Ishikawa (cell line): Measurements from ENCODE around the gene PARP16.

Experiments
- CEBPB ChIP-seq: IDR thresholded peaks from 2 replicates; pipeline ENCODE4 v1.6.1; 2012
- CREB1 ChIP-seq: IDR thresholded peaks from 2 replicates; pipeline ENCODE4 v1.6.1; 2012; ENCODE audit warnings: low read depth
- EGR1 ChIP-seq: IDR thresholded peaks from 2 replicates; pipeline ENCODE4 v1.6.1; 2012
- EP300 ChIP-seq: IDR thresholded peaks from 2 replicates; pipeline ENCODE4 v1.6.1; 2012; ENCODE audit warnings: borderline replicate concordance
- FOXM1 ChIP-seq: IDR thresholded peaks from 2 replicates; pipeline ENCODE4 v1.6.1; 2012; ENCODE audit warnings: low read depth, borderline replicate concordance
- NFIC ChIP-seq: IDR thresholded peaks from 2 replicates; pipeline ENCODE4 v1.6.1; 2012
- RAD21 ChIP-seq: IDR thresholded peaks from 2 replicates; pipeline ENCODE4 v1.6.1; 2012; ENCODE audit warnings: low read depth
- TAF1 ChIP-seq: IDR thresholded peaks from 2 replicates; pipeline ENCODE4 v1.6.1; 2012; ENCODE audit warnings: low read depth, mild to moderate bottlenecking
- TCF12 ChIP-seq: IDR thresholded peaks from 2 replicates; pipeline ENCODE4 v1.6.1; 2012; ENCODE audit warnings: low read depth
- TEAD4 ChIP-seq: IDR thresholded peaks from 2 replicates; pipeline ENCODE4 v1.6.1; 2012
- YY1 ChIP-seq: IDR thresholded peaks from 2 replicates; pipeline ENCODE4 v1.6.1; 2012; ENCODE audit warnings: low read depth
- ZBTB7A ChIP-seq: IDR thresholded peaks from 2 replicates; pipeline ENCODE4 v1.6.1; 2012; ENCODE audit warnings: low read depth
- TF ChIP-seq, protein P1 (sequence below): IDR thresholded peaks from 2 replicates; pipeline ENCODE4 v1.6.1; 2012
- TF ChIP-seq, protein P2 (sequence below): IDR thresholded peaks from 2 replicates; pipeline ENCODE4 v1.6.1; 2012; ENCODE audit warnings: low read depth, mild to moderate bottlenecking
- TF ChIP-seq, protein P3 (sequence below): IDR thresholded peaks from 2 replicates; pipeline ENCODE4 v1.6.1; 2012

The PARP16 gene, protein sequence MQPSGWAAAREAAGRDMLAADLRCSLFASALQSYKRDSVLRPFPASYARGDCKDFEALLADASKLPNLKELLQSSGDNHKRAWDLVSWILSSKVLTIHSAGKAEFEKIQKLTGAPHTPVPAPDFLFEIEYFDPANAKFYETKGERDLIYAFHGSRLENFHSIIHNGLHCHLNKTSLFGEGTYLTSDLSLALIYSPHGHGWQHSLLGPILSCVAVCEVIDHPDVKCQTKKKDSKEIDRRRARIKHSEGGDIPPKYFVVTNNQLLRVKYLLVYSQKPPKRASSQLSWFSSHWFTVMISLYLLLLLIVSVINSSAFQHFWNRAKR

DNA sequence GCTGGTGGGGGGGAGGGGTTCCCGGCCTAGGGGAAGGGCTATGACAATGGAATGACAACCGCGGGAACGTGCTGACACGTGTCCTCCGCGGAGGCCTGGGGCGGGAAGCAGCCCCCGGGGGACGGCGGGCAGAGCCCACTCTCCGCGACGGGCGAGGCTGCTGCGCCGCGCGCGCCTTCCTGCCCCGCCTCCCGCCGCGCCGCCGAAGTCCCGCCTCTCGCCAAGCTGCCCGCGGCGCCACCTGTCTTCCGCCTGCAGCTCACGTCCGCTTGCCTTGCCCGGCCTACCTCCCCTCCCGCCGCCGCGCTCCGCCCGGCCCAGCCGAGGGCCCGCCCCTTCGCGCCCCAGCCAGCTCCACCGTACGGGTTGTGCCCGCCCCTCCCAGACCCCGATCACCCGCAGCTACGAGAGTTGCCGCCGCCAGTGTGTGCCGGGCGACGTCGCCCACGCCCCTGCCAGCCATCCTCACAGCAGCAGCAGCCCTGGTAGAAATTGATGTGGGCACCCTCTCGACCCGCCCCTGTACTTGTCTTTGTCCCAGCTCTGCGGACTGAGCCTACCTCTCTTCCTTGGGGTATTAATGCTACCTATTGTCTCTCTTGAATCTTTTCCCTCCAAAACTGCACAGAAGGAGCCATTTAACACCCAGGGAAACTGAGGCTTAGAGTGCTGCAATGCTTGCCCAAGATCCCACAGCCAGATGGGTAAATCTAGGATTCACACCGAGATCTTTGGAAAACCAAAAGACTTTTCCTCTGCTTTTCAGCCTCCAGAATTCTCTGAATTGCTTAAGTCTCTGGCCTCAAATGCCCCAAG lies at the start of gene PARP16:
Gene PARP16 (minus strand): TSS at position 180 of the 816 bp plus-strand sequence. CDS start 457 bp downstream, outside the sequence.
- no peak for TF ChIP-seq TAF1
- TF ChIP-seq, protein P1, sequence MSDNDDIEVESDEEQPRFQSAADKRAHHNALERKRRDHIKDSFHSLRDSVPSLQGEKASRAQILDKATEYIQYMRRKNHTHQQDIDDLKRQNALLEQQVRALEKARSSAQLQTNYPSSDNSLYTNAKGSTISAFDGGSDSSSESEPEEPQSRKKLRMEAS: peak; percentile 49; the same call in 1 of the 2 replicates

DNA sequence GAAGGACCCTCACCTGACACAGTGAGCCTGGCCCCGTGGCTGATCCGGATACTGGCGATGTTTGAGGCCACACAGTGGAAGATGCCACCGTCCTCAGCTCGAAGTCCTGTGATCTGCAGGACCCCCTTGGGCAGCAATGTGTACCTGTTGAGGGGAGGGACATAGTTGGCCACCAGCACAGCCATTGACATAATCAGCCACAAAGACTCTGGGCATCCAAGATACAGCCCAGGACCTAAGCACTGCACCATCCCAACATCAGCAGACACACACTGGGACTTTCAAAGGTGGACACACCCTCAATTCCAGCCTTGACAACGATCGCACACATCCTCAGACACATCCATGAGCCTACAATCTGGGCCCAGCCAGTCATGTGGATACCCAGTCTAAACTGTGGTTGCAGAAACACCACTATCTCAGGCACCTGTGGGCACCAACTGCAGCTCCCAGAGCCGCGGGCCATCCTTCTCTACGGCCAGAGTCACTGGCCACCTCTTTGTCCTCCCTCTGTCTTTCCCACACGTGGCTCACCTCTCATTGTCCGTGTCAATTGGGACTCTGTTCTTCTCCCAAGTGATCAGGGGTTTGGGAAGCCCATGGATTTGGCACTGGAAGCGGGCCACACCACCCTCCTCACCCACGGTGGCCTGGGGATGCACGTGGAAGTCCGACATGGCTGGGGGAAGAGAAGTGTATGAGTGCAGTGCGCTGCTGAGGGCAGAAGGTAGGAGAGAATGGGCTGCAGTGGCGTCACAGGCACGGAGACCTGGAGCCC lies 48.8 kb upstream of the PARP16 start:
- TF ChIP-seq RAD21 (no peak), ZBTB7A (no peak), CREB1 (no peak), TAF1 (no peak), TCF12 (no peak)
- TF ChIP-seq, protein P1: no peak
- TF ChIP-seq, protein P2, sequence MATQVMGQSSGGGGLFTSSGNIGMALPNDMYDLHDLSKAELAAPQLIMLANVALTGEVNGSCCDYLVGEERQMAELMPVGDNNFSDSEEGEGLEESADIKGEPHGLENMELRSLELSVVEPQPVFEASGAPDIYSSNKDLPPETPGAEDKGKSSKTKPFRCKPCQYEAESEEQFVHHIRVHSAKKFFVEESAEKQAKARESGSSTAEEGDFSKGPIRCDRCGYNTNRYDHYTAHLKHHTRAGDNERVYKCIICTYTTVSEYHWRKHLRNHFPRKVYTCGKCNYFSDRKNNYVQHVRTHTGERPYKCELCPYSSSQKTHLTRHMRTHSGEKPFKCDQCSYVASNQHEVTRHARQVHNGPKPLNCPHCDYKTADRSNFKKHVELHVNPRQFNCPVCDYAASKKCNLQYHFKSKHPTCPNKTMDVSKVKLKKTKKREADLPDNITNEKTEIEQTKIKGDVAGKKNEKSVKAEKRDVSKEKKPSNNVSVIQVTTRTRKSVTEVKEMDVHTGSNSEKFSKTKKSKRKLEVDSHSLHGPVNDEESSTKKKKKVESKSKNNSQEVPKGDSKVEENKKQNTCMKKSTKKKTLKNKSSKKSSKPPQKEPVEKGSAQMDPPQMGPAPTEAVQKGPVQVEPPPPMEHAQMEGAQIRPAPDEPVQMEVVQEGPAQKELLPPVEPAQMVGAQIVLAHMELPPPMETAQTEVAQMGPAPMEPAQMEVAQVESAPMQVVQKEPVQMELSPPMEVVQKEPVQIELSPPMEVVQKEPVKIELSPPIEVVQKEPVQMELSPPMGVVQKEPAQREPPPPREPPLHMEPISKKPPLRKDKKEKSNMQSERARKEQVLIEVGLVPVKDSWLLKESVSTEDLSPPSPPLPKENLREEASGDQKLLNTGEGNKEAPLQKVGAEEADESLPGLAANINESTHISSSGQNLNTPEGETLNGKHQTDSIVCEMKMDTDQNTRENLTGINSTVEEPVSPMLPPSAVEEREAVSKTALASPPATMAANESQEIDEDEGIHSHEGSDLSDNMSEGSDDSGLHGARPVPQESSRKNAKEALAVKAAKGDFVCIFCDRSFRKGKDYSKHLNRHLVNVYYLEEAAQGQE: no peak
- TF ChIP-seq, protein P3, sequence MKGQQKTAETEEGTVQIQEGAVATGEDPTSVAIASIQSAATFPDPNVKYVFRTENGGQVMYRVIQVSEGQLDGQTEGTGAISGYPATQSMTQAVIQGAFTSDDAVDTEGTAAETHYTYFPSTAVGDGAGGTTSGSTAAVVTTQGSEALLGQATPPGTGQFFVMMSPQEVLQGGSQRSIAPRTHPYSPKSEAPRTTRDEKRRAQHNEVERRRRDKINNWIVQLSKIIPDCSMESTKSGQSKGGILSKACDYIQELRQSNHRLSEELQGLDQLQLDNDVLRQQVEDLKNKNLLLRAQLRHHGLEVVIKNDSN: no peak

DNA sequence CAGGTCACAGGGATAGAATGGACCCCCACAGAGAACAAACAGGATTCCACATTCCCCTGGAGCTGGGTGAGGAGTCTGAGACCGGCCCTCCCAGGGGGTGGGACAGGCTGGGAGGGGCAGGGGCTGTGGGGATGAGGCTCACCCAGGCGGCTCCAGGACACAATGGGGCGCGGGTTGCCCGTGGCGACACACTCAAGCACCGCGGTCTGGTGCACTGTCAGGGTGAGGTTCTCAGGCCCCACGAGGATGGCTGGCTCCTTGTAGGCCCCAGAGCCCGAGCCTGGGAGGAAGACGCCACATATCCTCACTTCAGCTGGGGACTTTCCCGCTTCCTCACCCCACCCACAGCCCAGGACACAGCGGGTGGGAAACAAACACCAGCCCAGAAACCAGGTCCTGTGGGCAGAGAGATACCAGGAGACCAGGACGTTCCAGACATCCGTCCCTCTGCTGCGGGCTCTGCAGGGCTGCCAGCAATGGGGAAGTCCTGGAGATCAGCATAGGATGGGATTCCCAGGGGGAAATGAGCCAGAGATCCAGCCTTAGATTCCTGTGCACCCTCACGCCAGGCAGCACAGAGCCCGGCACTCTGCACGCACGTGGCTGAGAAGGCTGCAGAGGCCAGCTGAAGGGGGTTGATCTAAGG lies 48.0 kb upstream of the PARP16 start:
- TF ChIP-seq EP300: no peak
- TF ChIP-seq TCF12: no peak
- TF ChIP-seq CEBPB: no peak
- no peak for TF ChIP-seq CREB1
- TF ChIP-seq, protein P1: no peak
- TF ChIP-seq ZBTB7A: no peak
- TF ChIP-seq, protein P3: no peak
- no peak for TF ChIP-seq NFIC
- no peak for TF ChIP-seq FOXM1
- no peak for TF ChIP-seq YY1
- no peak for TF ChIP-seq TAF1
- TF ChIP-seq RAD21: no peak
- TF ChIP-seq EGR1: no peak

DNA sequence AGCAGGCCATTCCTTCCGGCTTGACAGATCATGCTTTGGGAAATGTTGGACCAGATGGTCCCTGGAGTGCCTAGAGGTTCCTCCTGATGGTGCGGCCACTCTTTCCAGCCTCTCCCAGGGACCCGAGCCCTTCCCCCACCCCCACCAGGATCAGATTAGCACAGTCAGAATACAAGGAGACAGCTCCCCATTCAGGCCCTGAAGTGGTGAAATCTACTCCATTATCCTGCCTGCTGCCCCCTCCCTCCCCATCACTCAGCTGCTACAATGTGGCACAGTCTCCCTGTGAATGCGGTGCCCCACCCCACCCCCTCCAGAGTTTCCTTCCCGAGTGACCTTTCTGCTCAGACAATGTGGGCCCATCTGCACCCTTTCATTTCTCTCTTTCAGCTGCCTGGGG lies 47.2 kb upstream of the PARP16 start:
- TF ChIP-seq TAF1: no peak
- TF ChIP-seq, protein P3: no peak
- no peak for TF ChIP-seq TEAD4
- no peak for TF ChIP-seq EGR1
- TF ChIP-seq CREB1: no peak
- no peak for TF ChIP-seq RAD21
- no peak for TF ChIP-seq TCF12
- TF ChIP-seq CEBPB: no peak
- TF ChIP-seq, protein P1: no peak
- no peak for TF ChIP-seq YY1
- TF ChIP-seq NFIC: no peak
- TF ChIP-seq, protein P2: no peak
- no peak for TF ChIP-seq FOXM1
- no peak for TF ChIP-seq ZBTB7A
- TF ChIP-seq EP300: no peak
